Vagina (tissue), 2 donors: ENCODE data around the gene SYNDIG1.

Experiments
- CTCF ChIP-seq, 3 experiments: fragments of 450-650 bp in 2 of 3; fragments of 200-600 bp in 1 of 3; sonication (generic) in 1 of 3; IDR thresholded peaks; one replicate each; pipeline ENCODE4 v1.5.1; 2017 to 2019; ENCODE audit warnings: antibody characterized with exemption in 3 of 3, mild to moderate bottlenecking in 2 of 3, moderate library complexity in 2 of 3
- POLR2A ChIP-seq, 2 donors: fragments of 450-650 bp; IDR thresholded peaks; one replicate each; pipeline ENCODE4 v1.6.1; 2017; ENCODE audit warnings: antibody characterized with exemption in 2 of 2, mild to moderate bottlenecking in 2 of 2, moderate library complexity in 2 of 2

- TF ChIP-seq CTCF (IDR thresholded peaks at IDR 0.05) (no peak), POLR2A (IDR thresholded peaks at IDR 0.05) (no peak)
Measured at GRCh38 chr20:24672181-24672880, 202.9 kb downstream of the SYNDIG1 start.
